GM08714 (cell line): ENCODE data around the gene ATP11A.

ENCODE experiments used
- H3K4me3 ChIP-seq: fragments of 200-500 bp; sonication (Bioruptor generic); 2 replicates; pipeline ENCODE4 v1.5.1; 2014; ENCODE audit warnings: mild to moderate bottlenecking, low read length, inconsistent platforms
- ZNF274 ChIP-seq: IDR thresholded peaks from 2 replicates; pipeline ENCODE4 v1.6.1; 2012; ENCODE audit warnings: mild to moderate bottlenecking, low read depth, low read length

ATP11A gene

GRCh38 chr13:112696001-112696868 lies 6.4 kb downstream of the ATP11A start:
- no peak overlapping the region for H3K4me3 ChIP-seq
- no peak for TF ChIP-seq ZNF274

GRCh38 chr13:112696869-112697465 lies 7.1 kb downstream of the ATP11A start:
- TF ChIP-seq ZNF274: no peak
- no peak overlapping the region for H3K4me3 ChIP-seq

DNA sequence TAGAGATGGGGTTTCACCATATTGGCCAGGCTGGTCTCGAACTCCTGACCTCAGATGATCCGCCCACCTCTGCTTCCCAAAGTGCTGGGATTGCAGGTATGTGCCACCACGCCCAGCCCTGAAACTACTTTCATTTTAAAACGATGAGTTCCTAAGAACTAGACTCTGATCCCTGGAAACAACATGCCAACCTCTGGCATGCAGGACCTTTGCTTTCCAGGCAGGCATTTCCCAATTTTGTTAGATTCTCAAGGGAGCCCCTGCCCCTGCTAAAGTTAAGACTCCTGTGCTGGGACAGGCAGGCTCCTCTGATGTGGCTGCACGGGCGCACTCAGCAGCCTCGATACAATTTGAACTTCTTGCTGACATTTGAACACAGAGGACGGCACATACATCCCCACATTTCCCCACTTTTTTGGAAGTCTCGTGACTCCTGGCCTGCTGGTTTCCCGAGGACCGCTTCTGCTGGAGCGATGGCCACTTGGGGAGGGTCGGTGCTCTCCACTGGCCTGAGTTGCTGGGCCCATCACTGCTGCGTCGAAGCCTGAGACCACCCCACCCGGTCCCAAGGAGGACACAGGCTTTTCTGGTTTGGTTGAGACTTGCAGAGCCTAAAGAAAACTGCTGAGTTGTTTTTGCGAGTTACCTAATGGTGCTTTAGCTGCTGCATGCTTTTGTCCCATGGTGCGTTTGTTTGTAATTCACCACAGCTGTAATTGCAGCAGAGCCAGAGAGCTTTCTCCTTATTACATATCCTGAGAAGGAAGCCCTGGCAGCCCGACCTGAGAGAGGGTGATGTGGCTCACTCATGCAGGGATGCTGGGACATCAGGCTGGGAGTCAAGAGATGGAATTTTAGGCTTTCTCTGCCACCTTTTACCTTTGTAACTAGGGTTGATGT lies 8.2 kb downstream of the ATP11A start:
- no peak overlapping the region for H3K4me3 ChIP-seq
- no peak for TF ChIP-seq ZNF274

- no peak for TF ChIP-seq ZNF274
- no peak overlapping the region for H3K4me3 ChIP-seq
Measured at GRCh38 chr13:112699322-112699918, 9.6 kb downstream of the ATP11A start.

GRCh38 chr13:112700291-112701060 lies 10.6 kb downstream of the ATP11A start:
- no peak for TF ChIP-seq ZNF274
- H3K4me3 ChIP-seq: no peak overlapping the region

DNA sequence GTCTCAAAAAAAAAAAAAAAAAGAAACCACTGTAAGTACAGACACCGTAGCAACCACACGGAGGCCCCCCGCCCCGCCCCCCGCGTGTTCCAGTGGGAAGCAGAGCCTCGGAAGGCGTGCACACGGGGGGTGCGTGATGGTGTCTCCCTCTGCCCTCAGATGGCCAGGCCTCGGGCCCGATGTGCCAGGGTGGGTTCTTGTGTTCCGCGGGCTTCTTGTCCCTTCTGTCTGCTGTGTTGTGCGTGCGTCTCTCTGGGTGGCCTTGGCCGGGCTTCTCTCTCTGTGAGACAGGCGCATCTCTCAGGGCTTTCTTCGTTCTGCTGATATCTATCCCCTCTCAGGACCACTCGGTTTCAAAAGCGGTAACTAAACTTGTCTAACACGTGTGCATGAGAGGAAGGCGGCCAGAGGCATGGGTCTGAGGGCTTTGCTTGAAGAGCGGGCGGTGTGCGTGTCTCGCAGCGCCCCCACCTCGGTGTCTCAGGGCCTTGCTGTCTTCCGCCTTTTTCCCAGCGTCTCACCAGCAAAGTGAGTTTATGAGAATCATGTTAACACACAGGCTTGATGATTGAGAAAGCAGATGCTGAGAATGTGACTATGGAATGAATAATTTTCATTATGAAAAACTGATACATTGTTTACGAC lies 12.6 kb downstream of the ATP11A start:
- no peak for TF ChIP-seq ZNF274
- H3K4me3 ChIP-seq: no peak overlapping the region

GRCh38 chr13:112702986-112703379 lies 13.1 kb downstream of the ATP11A start:
- no peak overlapping the region for H3K4me3 ChIP-seq
- TF ChIP-seq ZNF274: no peak

GRCh38 chr13:112703449-112704284 lies 13.8 kb downstream of the ATP11A start:
- TF ChIP-seq ZNF274: no peak

DNA sequence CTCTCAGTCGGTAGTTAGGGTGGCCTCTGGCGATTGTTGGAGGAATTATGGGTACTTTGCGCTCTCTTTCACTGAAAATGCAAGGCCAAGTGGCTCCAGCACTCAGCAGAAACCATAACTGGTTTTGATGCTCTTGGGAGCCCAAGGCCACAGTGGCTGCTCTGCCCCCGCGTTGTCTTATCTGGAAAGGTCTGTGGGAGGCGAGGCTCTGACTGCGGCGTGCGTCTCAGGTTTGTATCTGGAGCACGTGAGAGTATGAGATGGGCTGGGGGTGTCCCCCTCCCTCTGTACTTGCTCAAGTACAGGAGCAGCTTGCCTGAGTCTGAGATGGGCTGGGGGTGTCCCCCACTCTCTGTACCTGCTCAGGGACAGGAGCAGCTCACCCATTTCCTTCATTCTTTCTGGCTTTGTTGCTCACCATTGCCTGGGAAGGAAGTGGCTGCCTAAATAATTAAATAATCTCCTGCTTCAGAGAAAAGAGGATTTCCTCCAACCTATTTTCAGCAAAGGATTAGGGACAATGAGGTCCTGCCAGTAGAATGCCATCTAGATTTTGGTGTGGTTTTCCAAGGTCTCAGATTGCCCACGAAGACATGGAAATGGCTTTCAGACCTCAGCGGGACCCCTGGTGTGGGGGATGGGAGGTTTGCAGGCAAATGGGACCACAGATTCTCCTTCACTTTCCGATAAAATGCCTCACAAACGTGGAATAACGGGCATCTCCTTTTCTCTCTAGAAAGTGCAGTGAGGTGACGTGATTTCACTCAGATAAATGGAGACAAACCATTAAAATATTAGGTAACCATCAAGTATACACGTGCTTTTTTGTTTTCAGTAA lies 14.7 kb downstream of the ATP11A start:
- no peak overlapping the region for H3K4me3 ChIP-seq
- TF ChIP-seq ZNF274: no peak

More at GRCh38 chr13:112703449-112704284, 13.8 kb downstream of the ATP11A start:
- H3K4me3 ChIP-seq: no peak overlapping the region

- H3K4me3 ChIP-seq: no peak overlapping the region
- TF ChIP-seq ZNF274: no peak
Measured at GRCh38 chr13:112705286-112705685, 15.4 kb downstream of the ATP11A start.

DNA sequence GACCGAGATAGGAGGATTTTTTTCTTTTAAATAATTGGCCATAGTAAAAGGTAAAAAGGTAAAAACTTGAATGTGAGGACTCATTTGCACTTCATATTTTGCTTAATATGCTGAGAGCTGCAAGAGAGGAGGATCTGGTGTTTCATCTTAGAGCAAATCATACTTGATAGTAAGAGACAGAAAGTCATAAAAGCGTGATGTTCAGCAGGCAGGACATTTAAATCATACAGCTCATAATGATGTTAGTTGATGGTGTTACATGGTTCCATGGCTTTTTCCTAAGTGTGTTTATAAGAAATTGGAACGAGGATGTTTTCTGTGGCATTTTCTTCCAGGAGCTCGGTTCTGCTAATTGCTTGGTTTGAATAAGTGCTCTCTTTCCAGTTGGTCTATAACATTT lies 16.3 kb downstream of the ATP11A start:
- TF ChIP-seq ZNF274: no peak
- H3K4me3 ChIP-seq: no peak overlapping the region
